Ovary (tissue), 3 donors: ENCODE data around the gene F2RL2.

Source experiments
- POLR2A ChIP-seq: fragments of 450-650 bp; IDR thresholded peaks from one replicate; pipeline ENCODE4 v1.6.1; 2017; ENCODE audit warnings: antibody characterized with exemption, mild to moderate bottlenecking, moderate library complexity
- TF ChIP-seq, protein P1 (sequence below), 3 donors: fragments of 450-650 bp in 2 of 3; fragments of 200-600 bp in 1 of 3; IDR thresholded peaks; one replicate each; pipeline versions ENCODE4 v1.5.1 to v1.8.0; 2016 to 2022; ENCODE audit warnings: antibody characterized with exemption in 3 of 3, mild to moderate bottlenecking in 1 of 3
- donor health status: DM: no; HTN: no; CAD: no.

GRCh38 chr5:76670508-76670907 is 47.3 kb upstream of the F2RL2 start:
- TF ChIP-seq POLR2A: no peak
- TF ChIP-seq, protein P1, sequence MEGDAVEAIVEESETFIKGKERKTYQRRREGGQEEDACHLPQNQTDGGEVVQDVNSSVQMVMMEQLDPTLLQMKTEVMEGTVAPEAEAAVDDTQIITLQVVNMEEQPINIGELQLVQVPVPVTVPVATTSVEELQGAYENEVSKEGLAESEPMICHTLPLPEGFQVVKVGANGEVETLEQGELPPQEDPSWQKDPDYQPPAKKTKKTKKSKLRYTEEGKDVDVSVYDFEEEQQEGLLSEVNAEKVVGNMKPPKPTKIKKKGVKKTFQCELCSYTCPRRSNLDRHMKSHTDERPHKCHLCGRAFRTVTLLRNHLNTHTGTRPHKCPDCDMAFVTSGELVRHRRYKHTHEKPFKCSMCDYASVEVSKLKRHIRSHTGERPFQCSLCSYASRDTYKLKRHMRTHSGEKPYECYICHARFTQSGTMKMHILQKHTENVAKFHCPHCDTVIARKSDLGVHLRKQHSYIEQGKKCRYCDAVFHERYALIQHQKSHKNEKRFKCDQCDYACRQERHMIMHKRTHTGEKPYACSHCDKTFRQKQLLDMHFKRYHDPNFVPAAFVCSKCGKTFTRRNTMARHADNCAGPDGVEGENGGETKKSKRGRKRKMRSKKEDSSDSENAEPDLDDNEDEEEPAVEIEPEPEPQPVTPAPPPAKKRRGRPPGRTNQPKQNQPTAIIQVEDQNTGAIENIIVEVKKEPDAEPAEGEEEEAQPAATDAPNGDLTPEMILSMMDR (IDR thresholded peaks at IDR 0.05): no peak
